Fibroblast of mammary gland (primary cell): ENCODE measurements around the gene ASCC3.

ENCODE experiments used
- DNase-seq: peaks from one replicate; pipeline ENCODE4 v3.0.0-alpha.2; 2010; ENCODE audit warnings: low read depth
- H3K4me3 ChIP-seq: 2 replicates; pipeline ENCODE4 v1.5.1; 2011; ENCODE audit warnings: low read depth, mild to moderate bottlenecking, low read length, moderate library complexity; ENCODE audit not compliant: control insufficient read depth
- TF ChIP-seq, protein P1 (sequence below): conservative IDR thresholded peaks from 2 replicates; pipeline ENCODE4 v1.5.1; 2011; ENCODE audit warnings: low read depth, low read length, inconsistent platforms; ENCODE audit not compliant: control insufficient read depth, insufficient read depth

The ASCC3 gene

DNA sequence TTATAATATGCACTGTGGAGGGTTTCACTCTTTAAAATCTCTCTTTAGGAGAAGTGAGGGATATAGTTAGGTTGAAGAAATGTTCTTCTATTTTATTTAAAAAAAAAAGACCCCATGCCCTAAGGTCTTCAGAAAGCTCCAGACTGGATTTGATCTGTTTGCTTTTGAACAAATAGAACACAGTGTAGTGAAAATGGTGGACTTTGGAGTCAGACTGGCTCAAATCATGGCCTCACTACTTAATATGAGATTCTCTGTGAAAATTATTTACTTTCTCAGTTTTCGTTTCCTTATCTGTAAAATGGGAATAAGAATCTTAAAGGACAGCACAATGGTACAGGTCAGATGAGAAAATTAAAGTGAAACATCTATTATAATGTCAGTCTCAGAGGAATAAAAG, 203.9 kb downstream of the ASCC3 start:
- no peak for DNase-seq
- no peak overlapping the region for H3K4me3 ChIP-seq
- TF ChIP-seq, protein P1, sequence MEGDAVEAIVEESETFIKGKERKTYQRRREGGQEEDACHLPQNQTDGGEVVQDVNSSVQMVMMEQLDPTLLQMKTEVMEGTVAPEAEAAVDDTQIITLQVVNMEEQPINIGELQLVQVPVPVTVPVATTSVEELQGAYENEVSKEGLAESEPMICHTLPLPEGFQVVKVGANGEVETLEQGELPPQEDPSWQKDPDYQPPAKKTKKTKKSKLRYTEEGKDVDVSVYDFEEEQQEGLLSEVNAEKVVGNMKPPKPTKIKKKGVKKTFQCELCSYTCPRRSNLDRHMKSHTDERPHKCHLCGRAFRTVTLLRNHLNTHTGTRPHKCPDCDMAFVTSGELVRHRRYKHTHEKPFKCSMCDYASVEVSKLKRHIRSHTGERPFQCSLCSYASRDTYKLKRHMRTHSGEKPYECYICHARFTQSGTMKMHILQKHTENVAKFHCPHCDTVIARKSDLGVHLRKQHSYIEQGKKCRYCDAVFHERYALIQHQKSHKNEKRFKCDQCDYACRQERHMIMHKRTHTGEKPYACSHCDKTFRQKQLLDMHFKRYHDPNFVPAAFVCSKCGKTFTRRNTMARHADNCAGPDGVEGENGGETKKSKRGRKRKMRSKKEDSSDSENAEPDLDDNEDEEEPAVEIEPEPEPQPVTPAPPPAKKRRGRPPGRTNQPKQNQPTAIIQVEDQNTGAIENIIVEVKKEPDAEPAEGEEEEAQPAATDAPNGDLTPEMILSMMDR, result no peak

GRCh38 chr6:100673641-100674040, 207.5 kb downstream of the ASCC3 start:
- no peak overlapping the region for H3K4me3 ChIP-seq
- TF ChIP-seq, protein P1, result no peak
- DNase-seq, result no peak

- H3K4me3 ChIP-seq, result no peak overlapping the region
- TF ChIP-seq, protein P1, result no peak
- no peak for DNase-seq
Measured at GRCh38 chr6:100671740-100672139, 209.4 kb downstream of the ASCC3 start.

- DNase-seq, result no peak
- no peak overlapping the region for H3K4me3 ChIP-seq
- TF ChIP-seq, protein P1, result no peak
Measured at GRCh38 chr6:100670056-100670455, 211.1 kb downstream of the ASCC3 start.

- DNase-seq, result peak; percentile 4
- no peak overlapping the region for H3K4me3 ChIP-seq
- TF ChIP-seq, protein P1, result no peak
Measured at GRCh38 chr6:100665041-100665380, 216.1 kb downstream of the ASCC3 start.

- TF ChIP-seq, protein P1, result peak; percentile 66
- no peak overlapping the region for H3K4me3 ChIP-seq
- DNase-seq, result peak; percentile 63
Measured at GRCh38 chr6:100664274-100665040, 216.7 kb downstream of the ASCC3 start.

GRCh38 chr6:100663219-100663863, 217.8 kb downstream of the ASCC3 start:
- TF ChIP-seq, protein P1, result no peak
- H3K4me3 ChIP-seq, result no peak overlapping the region
- peak; percentile 73 for DNase-seq
